Measurements from ENCODE around the gene ATP6V0D1. TPM values are rescaled to one million over a fixed set of nuclear protein-coding genes. Genes with fewer than 3 reads are reported as not detected.

The ATP6V0D1 gene
- total RNA-seq, 1 experiment from 2014 or later = 119 TPM

DNA sequence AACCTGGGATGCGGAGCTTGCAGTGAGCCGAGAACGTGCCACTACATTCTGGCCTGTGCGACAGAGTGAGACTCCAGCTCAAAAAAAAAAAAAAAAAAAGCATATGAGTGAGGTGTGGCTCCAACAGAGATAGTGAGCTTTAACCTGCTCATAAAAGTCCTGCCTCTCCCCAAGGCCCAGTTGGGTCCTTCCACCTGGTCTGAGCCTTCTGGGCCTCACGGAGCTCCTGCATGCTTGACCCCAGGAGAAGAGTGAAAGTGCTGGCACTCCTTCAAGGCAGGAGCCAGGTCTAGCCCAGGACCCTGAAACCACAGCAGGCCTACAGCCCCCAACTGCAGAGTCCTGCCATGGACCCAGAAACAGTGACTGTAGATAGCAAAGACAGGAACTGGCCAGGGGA, 32.4 kb downstream of the ATP6V0D1 start:
- in situ Hi-C loops (cut with HindIII; ENCODE audit: low sequenced_read_pairs) = loop anchor here (5.0 kb wide), 1 partner anchor 34 kb away; the partner anchor contains the start of genes AGRP and ATP6V0D1
- DNase-seq (ENCODE audit: low spot score) = no peak

DNA sequence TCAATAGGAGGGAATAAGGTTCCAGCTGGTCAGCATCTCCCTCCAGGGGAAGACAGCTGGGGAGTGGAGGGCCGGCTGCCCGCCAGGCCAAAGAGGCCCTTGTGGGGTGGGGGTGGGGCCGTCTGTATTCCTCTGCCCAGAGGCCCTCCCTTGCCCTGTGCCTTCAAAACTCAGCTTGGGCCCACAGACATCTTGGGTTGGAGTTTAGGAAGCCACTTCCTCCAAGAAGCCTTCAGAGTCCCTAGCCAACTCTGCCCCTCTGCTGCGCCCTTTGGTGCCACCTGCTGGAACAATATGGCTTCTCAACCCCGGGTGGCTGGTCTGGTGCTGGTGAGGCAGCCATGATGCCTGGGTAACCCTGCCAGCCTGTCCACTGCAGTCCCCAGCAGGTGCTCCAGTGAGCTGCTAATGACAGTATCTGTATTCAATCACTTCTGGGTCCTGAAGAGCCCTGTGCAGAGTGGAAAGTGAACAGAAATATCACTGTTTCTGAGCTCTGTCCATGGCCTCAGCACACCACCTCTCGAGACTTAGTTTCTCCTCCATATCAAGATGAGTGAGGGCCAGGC, 33.4 kb downstream of the ATP6V0D1 start:
- DNase-seq (ENCODE audit: low spot score) = no peak
- in situ Hi-C loops (cut with HindIII; ENCODE audit: low sequenced_read_pairs) = loop anchor here (5.0 kb wide), 1 partner anchor 35 kb away; the partner anchor contains the start of genes AGRP and ATP6V0D1

DNA sequence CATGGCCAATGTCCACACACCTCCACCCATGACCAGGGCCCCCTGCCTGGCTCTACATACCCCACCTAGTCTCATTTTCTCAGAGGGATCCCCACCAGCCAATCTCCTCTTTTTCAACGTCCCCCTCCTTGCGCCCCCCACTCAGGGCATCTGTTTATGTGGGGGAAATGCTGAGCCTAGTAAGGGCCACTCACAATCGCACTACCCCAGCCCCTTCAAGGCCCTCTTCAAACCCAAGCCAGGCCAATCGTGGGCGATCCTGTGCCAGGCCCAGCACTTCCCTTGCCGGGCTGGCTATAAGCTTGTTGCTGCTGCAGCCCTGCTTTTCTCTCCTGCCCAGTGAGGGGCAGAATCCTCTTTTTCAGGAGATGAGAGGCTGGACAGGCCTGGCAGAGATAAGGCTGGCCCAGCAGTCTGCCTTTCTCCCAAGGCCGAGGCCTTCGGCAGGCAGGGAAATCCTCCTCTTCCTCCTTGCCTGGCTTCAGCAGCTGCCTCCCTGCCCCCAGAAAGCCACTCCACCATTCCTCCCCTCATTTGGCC, 33.9 kb downstream of the ATP6V0D1 start:
- in situ Hi-C loops (cut with HindIII; ENCODE audit: low sequenced_read_pairs) = loop anchor here (5.0 kb wide), 1 partner anchor 35 kb away; the partner anchor contains the start of genes AGRP and ATP6V0D1
- DNase-seq (ENCODE audit: low spot score) = no peak

DNA sequence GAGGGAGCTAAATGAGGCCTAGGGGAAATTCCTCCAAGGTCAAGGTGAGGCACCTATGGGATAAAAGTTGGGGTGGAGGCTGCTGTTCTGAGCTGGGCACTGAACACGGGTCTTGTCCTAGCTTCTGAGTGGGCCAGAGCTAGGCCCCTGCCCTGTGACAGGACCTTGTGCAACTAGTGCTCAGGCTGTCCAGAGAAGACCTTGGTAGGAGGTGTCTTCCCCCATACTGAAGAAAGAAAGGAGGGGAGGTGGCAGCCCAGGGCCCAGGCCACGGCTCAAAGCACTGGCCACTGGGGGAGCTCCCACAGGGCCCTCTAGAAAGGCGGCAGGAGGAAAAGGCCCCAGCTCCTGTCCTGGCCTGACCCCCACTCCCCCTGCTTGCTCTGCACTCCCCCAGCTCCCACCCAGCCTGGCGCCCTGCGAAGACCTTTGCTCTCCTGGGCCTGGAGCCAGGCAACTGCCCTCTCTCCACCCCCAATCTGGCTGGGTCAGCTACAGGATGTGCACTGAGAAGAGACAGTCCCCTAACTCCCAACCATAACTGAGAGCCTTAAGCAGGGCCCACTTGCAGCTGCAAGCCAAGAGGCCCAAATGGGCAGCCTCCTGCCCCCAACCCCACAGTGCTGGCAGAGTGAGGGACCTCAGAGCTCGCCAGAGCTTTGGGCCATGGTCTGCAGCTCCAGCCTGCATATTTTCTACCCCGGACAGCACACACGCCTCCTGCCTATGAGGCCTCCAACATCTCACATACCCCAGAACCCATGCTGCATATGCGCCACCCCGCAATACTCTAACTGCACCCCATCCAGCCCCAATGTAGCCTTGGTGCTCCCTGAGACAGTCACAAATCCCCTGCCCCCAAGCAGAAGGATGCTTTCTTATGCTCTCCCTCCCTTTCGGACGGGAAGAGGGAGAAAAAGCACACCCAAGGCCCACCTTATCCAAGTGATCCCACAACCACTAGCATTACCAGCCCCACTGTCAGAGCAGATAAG, 34.7 kb downstream of the ATP6V0D1 start:
- no peak for DNase-seq (ENCODE audit: low spot score)
- in situ Hi-C loops (cut with HindIII; ENCODE audit: low sequenced_read_pairs) = loop anchor here (5.0 kb wide), 1 partner anchor 36 kb away; the partner anchor contains the start of genes AGRP and ATP6V0D1

DNA sequence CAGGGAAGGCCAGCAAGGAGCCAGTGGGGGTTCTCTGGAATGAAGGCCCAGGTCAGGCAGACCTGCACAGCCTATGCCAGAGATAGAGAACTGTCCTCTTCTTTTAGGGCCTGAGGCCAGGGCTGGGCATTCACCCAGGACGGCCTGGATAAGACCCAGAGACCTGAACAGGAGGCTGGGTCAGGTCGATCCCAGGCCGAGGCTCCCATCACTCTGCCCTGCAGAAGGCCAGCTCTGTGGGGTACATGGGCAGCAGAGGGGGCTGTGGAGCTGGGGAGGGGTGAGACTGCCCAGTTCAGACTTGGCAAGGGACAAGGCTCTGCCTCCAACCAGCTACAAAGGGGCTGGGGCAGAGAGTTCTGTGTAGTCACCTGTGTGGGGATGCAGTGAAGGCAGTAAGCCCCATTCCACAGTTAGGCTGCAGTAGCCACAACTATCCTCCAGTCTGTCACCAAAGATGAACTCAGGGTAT, 35.5 kb downstream of the ATP6V0D1 start:
- in situ Hi-C loops (cut with HindIII; ENCODE audit: low sequenced_read_pairs) = loop anchor here (5.0 kb wide), 1 partner anchor 37 kb away; the partner anchor contains the start of genes AGRP and ATP6V0D1

DNA sequence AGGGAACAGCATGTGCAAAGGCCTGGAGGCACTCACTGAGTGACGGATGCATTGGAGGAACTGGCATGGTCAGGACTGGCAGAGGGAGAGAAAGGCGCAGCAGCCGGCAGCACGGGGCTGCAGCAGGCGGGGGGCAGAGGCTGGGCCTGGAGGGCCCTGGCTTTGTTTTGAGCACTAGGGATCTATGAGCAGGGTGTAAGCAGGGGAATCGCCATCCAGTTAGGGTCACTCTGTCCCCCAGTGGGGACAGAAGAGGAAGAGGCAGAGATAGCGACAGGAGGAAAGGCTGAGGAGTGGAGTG, 35.9 kb downstream of the ATP6V0D1 start:
- DNase-seq (ENCODE audit: low spot score) = no peak
- in situ Hi-C loops (cut with HindIII; ENCODE audit: low sequenced_read_pairs) = loop anchor here (5.0 kb wide), 1 partner anchor 37 kb away; the partner anchor contains the start of genes AGRP and ATP6V0D1

More for the DNA sequence above, 35.5 kb downstream of the ATP6V0D1 start:
- DNase-seq (ENCODE audit: low spot score) = peak; percentile 97

DNA sequence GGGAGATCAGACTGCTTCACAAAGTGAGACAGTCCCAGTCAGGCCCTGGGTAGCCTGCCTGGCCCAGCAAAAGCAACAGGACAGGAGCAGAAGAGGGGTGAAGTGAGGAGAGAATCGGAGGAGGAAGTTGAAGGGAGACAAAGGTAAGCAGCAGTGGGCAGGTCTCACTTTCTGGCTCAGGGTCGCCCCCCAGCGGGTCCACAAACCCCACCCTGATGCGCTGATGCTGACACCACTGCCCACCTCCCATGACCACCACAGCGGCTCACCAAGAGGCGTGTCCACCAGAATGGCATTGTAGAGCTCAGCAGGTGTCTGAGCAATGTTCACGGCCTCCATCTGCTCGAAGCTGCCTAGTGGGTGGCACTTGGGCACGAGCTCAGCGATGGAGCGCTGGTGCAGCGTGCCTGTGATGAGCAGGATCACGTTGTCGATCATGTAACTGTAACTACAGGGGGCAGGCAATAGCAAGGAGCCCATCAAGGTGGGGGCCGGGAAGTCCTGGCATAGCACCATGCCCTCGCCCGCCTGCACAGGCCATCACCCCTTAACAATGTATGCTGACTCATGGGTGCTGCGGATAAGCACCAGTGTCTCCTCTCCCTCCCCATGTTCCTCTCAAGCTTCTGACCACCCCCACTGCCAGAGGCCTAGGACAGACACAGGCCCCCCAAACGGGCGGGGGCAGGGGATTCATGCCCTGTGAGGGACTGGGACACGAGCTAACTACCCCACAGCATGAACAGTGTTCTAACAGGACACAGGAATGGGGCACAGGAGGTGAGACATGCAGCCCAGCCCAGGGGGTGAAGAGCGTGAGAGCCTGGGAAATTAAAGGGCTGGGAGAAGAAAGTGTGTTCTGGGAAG, 36.5 kb downstream of the ATP6V0D1 start:
- DNase-seq (ENCODE audit: low spot score) = no peak
- in situ Hi-C loops (cut with HindIII; ENCODE audit: low sequenced_read_pairs) = loop anchor here (5.0 kb wide), 1 partner anchor 38 kb away; the partner anchor contains the start of genes AGRP and ATP6V0D1

DNA sequence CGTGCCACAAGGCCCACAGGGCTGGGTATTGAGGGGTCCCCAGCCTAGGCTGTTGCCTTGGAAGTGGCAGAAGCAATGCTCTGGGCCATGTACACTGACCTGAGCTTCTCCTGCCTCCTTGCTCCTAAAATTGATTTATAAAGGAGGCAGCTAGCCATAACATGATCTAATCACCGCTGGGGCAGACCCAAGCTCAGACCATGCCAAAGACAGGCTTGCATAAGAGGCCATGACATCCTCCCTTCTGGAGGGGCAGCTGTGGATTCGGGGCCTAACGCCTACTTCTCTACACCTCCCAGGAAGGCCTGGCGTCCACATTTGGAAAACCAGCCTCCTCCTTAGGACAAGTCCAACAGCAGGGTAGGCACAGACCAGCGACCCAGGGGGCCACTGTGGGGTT, 37.7 kb downstream of the ATP6V0D1 start:
- in situ Hi-C loops (cut with HindIII; ENCODE audit: low sequenced_read_pairs) = no loop called here

DNA sequence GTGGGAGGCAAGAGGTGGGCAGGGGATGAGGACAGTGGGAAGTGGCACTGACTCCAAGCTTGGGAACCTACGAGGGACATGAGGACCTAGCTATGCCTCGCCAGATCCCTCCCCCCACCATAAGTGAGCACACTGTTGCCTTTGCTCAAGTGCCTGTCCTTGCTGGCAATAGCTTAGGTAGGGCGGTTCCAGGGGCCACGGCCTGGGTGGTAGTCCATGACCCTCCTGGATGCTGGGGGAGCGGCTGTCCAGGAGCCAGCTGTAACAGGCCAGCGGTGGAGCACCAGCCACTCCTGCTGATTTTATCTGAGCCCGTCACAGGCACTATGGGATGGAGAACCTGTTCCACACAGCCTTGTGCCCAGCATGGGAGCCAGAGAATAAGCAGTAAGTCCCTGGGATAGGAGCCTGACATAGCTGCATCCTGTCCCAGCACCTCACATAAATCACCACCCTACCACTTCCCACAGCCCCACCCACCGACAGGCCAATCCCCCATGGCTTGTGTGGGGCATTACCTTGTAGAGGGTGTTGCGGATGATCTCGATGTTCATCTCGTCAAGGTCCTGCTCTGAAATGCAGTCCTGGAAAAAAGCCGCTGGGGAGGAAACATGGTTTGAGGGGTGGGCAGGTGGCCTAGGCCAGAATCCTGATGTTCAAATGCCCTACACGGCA, 38.2 kb downstream of the ATP6V0D1 start:
- in situ Hi-C loops (cut with HindIII; ENCODE audit: low sequenced_read_pairs) = no loop called here

More for the DNA sequence above, 37.7 kb downstream of the ATP6V0D1 start:
- no peak for DNase-seq (ENCODE audit: low spot score)

DNA sequence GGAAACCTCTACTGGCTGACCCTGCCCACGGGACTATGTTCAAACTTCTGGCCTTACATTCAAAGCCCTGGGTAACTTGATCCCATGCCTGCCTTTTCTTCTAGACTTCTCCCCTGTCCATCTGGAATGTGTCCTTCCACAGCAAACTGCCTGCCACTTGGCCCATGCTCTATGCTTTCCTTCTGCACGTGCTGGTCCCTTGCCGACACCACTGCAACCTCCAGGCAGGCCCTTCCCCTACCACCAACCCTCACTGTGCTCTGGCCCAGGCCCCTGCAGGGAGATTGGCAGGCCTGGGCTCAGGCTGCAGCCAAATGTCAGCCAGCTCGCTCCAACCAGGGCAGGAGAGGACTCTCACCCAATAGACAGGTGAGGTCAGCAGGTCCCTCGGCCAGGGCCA, 39.0 kb downstream of the ATP6V0D1 start:
- peak; percentile 76 for DNase-seq (ENCODE audit: low spot score)
- in situ Hi-C loops (cut with HindIII; ENCODE audit: low sequenced_read_pairs) = no loop called here

More for the DNA sequence above, 38.2 kb downstream of the ATP6V0D1 start:
- DNase-seq (ENCODE audit: low spot score) = no peak

DNA sequence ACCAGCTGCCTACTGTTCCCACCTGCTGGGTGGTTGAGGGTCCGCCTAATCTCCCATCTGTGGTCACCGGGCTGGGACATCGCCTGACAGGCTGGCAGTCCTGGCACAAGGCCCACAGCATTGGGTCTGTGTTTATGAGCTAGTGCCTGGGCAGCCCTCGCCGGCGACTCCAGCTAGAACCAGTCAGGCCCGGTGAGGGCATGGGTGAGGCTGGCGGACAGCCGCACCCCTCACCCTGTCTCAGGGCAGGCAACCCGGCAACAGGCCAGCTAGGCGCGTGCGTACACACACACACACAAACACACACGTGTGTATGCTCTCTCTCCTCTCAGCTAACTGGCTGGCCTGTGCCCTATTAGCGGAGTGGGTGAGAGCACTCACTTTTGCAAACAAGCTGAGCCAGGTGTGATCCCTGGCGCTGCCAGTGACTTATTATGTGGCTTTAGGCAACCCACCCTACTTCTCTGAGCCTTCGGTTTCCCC, 39.6 kb downstream of the ATP6V0D1 start:
- in situ Hi-C loops (cut with HindIII; ENCODE audit: low sequenced_read_pairs) = no loop called here
- peak; percentile 92 for DNase-seq (ENCODE audit: low spot score)

DNA sequence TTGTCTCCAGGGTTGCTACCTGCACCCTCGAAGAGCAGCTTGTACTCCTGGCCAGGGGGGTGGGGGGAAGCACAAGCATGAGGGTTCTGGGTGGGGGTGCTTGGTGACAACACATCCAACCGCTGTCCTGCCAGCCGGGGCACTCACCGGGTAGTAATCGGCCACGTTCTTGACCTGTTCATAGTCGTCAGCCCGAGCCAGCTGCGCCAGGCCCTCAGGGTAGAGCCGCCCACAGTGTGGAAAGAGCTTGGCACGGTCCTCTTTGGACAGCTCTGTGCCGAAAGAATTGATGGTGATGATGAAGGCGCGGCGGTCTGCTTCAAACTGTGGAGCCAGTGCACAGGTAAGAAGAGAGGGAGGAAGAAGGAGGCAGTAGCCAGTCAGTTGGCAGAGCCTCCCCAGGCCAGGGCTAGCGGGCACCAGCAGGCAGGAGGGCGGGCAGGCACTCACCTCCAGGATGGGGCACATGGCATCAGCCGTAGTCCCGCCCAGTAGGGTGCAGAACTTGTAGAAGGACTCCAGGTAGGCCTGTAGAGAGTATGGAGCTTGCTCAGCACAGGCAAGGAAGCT, 42.0 kb downstream of the ATP6V0D1 start:
- no peak for DNase-seq (ENCODE audit: low spot score)
- in situ Hi-C loops (cut with HindIII; ENCODE audit: low sequenced_read_pairs) = no loop called here

DNA sequence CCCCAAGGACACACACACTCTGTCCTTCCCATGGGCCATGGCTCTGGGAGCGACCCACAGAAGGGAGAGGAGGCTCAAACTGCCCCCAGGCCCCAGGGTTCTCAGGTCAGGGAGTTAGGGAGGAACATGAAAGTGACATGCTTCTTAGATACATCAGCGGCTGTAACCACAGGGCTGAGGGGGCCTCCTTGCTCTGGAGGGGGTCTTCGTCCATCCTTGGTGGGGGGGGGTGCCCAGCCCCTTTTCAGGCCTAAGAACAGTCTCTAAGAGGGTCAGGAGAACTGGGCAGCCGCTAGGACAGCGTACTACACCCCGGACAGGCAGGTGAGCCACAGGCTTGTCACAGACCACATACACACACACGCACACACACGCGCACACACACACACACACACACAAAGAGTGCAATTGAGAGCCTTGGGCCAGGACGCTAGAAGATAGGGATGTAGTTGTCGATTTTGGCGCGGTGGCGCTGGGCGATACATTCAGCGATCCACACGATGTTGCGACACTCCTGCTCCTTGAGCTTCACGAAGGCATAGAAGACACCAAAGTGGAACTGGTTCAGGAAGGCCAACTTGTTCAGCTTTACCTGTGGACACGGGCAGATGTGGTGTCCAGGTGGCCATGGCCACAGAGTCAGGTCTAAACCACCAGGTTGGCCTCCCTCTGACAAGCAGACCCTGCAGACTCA, 42.7 kb downstream of the ATP6V0D1 start:
- in situ Hi-C loops (cut with HindIII; ENCODE audit: low sequenced_read_pairs) = no loop called here

DNA sequence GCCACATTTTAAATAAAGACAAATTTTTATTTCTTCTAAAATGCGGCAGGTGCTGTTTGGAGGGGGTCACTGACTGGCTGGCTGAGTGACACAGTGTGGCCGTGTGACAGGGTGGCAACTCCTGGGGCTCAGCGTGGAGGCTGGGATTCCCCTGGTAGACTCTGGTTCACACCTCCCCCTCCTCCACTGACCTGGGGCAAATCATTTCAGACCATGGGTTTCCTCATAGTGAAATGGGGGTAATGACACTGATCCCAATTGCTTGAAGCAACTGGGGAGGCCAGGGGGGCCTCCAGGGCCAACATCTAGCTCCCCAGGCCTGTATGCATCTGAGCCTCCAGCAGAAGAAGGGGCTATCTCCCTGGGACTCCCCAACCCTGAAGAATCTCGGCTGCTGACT, 43.4 kb downstream of the ATP6V0D1 start:
- DNase-seq (ENCODE audit: low spot score) = no peak
- in situ Hi-C loops (cut with HindIII; ENCODE audit: low sequenced_read_pairs) = no loop called here

More for the DNA sequence above, 42.7 kb downstream of the ATP6V0D1 start:
- DNase-seq (ENCODE audit: low spot score) = no peak

DNA sequence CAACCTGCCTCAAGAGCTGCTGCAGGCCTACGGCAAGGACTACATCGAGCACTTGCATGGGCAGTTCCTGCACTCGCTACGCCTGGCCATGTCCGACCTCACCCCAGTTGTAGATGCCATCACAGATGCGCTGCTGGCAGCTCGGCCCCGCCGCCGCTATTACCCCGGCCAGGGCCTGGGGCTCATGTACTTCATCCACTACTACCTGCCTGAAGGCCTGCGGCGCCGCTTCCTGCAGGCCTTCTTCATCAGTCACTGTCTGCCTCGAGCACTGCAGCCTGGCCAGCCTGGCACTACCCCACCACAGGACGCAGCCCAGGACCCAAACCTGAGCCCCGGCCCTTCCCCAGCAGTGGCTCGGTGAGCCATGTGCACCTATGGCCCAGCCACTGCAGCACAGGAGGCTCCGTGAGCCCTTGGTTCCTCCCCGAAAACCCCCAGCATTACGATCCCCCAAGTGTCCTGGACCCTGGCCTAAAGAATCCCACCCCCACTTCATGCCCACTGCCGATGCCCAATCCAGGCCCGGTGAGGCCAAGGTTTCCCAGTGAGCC, 44.2 kb downstream of the ATP6V0D1 start:
- in situ Hi-C loops (cut with HindIII; ENCODE audit: low sequenced_read_pairs) = no loop called here
- DNase-seq (ENCODE audit: low spot score) = no peak

DNA sequence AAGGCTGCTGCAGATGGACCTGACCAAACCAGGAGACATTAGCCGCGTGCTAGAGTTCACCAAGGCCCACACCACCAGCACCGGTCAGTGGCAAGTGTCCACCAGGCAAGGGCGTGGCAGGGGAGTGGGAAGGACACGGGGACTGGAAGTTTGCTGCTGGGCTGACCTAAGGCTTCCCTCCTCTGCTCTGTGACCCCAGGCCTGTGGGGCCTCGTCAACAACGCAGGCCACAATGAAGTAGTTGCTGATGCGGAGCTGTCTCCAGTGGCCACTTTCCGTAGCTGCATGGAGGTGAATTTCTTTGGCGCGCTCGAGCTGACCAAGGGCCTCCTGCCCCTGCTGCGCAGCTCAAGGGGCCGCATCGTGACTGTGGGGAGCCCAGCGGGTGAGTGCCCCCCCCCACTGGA, 45.2 kb downstream of the ATP6V0D1 start:
- in situ Hi-C loops (cut with HindIII; ENCODE audit: low sequenced_read_pairs) = no loop called here

More for the DNA sequence above, 45.2 kb downstream of the ATP6V0D1 start:
- no peak for DNase-seq (ENCODE audit: low spot score)

All from G401 (cell line).